Non-pigmented ciliary epithelial cell (primary cell): ENCODE results near the gene F10.

Experiments
- DNase-seq: peaks from one replicate; pipeline ENCODE4 v3.0.0-alpha.2; 2010; ENCODE audit warnings: low read depth

F10 gene

DNA sequence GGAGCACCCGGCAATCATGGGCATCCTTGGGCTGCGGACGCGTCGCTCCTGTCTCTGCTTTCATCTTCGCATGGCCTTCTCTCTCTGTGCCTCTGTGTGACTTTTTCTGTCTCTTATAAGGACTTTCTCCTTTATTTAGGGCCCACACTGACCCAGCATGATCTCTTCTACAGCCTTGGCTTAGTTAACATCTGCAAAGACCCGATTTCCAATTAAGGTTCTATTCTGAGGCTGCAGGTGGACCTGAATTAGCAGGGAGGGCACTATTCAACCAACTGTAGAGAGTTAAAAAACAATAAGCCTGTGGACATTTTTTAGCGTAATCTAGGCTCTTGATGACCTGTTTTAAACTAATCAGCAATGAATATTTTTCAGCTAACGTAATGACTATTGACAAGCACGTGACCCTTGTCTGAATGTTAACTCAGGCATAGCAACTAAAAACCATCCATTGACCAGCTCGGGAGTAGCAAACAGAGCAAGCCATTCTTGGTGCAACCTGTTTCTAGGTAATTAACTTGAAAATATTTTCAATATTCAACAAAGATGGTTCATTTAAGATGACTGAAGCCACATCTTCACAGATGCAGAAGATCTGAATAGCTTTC, 15.2 kb downstream of the F10 start:
- DNase-seq: no peak

GRCh38 chr13:113138792-113139551, 16.4 kb downstream of the F10 start:
- DNase-seq: no peak

DNA sequence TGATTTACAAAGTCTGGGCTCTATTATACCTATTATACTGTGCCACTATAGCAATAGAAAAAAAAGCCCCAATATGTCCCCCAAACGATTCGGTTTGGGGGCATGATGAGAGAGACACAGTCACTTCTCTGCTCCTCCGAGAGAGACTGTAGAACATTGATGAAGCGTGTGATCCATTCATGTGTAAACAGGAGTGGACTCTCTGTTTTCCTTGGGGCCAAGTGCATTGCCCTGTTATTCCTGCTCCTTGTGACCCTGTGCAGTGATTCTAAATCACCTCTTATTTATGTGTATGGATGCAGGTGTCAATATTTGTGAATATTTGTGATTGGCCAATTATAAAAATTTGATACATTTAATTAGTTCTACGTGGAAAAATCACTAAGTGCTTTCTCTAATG, 17.0 kb downstream of the F10 start:
- no peak for DNase-seq

DNA sequence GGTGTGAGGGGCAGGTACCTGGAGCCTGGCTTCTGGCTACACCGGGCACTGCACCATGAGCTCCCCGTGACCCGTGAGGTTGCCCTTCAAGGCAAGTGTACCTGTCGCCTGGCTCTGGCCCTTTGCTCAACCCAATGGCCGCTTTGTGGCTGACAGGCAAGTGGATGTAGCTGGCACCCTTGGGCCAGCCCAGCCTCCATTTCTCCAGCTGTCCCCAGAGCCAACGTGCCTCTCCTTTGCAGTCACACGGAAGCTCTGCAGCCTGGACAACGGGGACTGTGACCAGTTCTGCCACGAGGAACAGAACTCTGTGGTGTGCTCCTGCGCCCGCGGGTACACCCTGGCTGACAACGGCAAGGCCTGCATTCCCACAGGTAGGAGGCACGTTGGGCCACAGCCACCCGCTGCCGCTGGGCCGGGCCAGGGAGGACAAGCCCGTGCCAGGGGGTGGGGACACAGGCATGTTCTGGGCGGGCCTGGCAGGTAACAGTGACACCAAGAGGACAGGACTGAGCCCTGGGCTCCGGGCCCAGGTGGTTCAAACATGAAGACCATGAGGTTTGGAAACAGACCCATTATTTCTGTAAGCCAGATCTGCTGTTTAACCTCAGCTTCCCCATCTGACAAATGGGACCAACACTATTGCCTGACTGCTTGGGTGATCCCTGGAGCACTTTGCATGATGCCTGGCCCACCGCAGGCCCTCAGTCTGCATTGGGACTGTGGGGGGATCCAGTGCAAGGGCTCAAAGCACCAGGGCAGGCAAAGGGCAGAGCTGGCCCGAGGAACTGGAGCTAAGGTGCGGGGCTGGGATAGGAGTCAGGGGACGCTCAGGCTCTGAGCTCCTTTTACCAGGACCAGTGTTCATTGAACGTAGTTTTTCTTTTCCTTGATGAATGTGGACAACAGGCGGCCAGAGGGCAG, 18.3 kb downstream of the F10 start:
- no peak for DNase-seq

- DNase-seq: no peak
These were observed 19.0 kb downstream of the F10 start for GRCh38 chr13:113141601-113141970.

- DNase-seq: no peak
These were observed 20.3 kb downstream of the F10 start for GRCh38 chr13:113142876-113143275.

DNA sequence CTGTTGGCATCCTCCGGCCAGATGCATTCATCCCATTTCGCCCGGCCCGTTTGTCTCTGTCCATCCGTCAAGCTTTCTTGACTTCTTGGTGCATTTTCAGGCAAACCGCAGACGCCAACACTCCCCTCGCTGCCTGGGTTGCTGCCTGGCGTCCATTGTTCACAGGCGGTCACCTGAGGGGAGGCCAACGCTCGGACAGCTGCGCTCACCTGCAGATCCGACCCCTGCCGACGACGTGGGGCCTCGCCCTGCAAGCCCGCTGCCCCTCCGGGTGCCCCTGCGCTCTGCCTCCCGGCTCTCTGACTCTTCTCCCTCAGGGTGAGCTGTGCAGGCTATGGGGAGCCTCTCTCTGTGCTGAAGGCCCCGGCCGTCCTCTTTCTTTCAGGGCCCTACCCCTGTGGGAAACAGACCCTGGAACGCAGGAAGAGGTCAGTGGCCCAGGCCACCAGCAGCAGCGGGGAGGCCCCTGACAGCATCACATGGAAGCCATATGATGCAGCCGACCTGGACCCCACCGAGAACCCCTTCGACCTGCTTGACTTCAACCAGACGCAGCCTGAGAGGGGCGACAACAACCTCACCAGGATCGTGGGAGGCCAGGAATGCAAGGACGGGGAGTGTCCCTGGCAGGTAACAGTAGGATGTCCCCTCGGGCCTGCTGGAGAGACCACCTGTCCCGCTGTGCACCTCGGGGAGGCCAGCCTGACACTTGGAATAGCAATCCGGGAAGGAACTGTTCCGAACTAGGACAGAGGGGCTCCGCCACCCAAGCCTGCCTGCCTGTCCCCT, 21.1 kb downstream of the F10 start:
- DNase-seq: no peak

GRCh38 chr13:113144255-113144629, 21.6 kb downstream of the F10 start:
- no peak for DNase-seq

DNA sequence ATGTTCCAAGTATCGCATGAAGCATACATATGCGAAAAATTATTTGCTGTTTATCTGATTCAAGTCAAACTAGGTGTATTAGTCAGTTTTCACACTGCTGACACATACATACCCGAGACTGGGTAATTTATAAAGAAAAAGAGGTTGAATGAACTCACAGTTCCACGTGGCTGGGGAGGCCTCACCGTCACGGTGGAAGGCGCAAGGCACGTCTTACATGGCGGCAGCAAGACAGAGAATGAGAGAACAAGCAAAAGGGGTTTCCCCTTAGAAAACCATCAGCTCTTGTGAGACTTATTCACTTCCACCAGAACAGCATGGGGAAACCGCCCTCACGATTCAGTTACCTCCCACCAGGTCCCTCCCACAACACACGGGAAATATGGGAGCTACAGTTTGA, 22.9 kb downstream of the F10 start:
- no peak for DNase-seq

DNA sequence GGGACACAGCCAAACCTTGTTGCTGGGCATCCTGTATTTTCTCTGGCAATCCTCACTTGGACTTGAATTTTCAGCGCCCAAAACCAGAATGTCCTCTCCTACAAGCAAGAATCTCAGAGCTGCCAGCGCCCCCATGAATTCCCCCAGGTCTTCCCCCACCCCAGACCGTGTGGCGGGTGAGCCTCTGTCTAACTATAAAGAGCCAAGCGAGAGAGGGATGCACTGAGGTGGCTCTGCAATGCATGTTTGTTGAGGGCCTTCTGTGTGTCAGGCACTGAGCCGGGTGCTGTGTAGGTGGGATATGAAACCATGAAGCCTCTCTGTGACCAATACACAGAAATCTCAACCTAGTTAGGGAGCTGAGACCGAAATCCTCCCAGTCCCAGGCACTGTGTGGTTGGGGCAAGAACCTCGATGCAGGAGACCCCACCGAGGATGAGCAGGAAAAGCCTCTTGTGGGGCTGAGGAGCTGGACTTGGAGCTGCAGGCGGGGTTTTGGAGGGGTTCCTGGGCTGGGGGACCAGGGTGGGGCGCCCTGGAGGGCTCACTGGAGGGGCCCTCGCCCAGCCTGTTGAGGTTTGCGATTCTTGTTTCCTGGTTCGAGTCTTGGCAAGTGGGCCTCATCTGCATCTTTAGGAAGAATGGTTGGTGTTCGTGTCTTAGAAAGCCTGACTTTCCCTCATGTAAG, 23.5 kb downstream of the F10 start:
- DNase-seq: no peak

GRCh38 chr13:113146750-113147149, 24.2 kb downstream of the F10 start:
- no peak for DNase-seq

- no peak for DNase-seq
These were observed 24.6 kb downstream of the F10 start for GRCh38 chr13:113147206-113147605.

- DNase-seq: no peak
These were observed 25.8 kb downstream of the F10 start for GRCh38 chr13:113148407-113148806.

- no peak for DNase-seq
These were observed 26.4 kb downstream of the F10 start for GRCh38 chr13:113148940-113149503.

- no peak for DNase-seq
These were observed 27.3 kb downstream of the F10 start for GRCh38 chr13:113149711-113150549.

GRCh38 chr13:113150550-113151365, 28.2 kb downstream of the F10 start:
- no peak for DNase-seq

GRCh38 chr13:113151745-113152690, 29.4 kb downstream of the F10 start:
- DNase-seq: no peak

GRCh38 chr13:113152691-113152983, 30.0 kb downstream of the F10 start:
- no peak for DNase-seq
